Spleen (tissue), 11 donors: ENCODE measurements around the gene ZIC5. TPM values are rescaled to one million over a fixed set of nuclear protein-coding genes. Genes with fewer than 3 reads are reported as not detected.

ENCODE experiments used
- DNase-seq: peaks from one replicate; pipeline ENCODE4 v3.0.0-alpha.2; 2020
- H3K27ac ChIP-seq, 8 donors: fragments of 200-600 bp; sonication (generic) in 7 of 8; 1 replicate in 4 of 8; 2 replicates in 4 of 8; pipeline versions ENCODE4 v1.5.0 to v1.8.0; 2016 to 2021; ENCODE audit warnings: inconsistent platforms in 4 of 8, mild to moderate bottlenecking in 4 of 8, moderate library complexity in 1 of 8
- H3K27me3 ChIP-seq, 7 donors: fragments of 200-600 bp; sonication (generic) in 6 of 7; replicated peaks in 1 of 7; 1 replicate in 4 of 7; 2 replicates in 3 of 7; pipeline versions ENCODE4 v1.5.0 to v1.8.0; 2016 to 2021; ENCODE audit warnings: inconsistent platforms in 3 of 7, mild to moderate bottlenecking in 1 of 7
- H3K36me3 ChIP-seq, 6 donors: fragments of 200-600 bp; sonication (generic) in 5 of 6; 1 replicate in 4 of 6; 2 replicates in 2 of 6; pipeline versions ENCODE4 v1.5.0 to v1.8.0; 2016 to 2021; ENCODE audit warnings: inconsistent platforms in 2 of 6
- H3K4me1 ChIP-seq, 6 donors: fragments of 200-600 bp; sonication (generic) in 5 of 6; 1 replicate in 3 of 6; 2 replicates in 3 of 6; pipeline versions ENCODE4 v1.5.0 to v1.8.0; 2016 to 2021; ENCODE audit warnings: inconsistent platforms in 3 of 6
- H3K4me3 ChIP-seq, 8 donors: fragments of 200-600 bp; sonication (generic) in 7 of 8; 1 replicate in 4 of 8; 2 replicates in 4 of 8; pipeline versions ENCODE4 v1.5.0 to v1.8.0; 2016 to 2021; ENCODE audit warnings: inconsistent platforms in 4 of 8, mild to moderate bottlenecking in 4 of 8, moderate library complexity in 2 of 8
- H3K9me3 ChIP-seq, 8 donors: fragments of 200-600 bp; sonication (generic) in 7 of 8; 1 replicate in 4 of 8; 2 replicates in 4 of 8; pipeline versions ENCODE4 v1.5.0 to v1.8.0; 2016 to 2021; ENCODE audit warnings: inconsistent platforms in 4 of 8
- CTCF ChIP-seq, 11 experiments: fragments of 200-600 bp in 7 of 11; fragments of 450-650 bp in 4 of 11; sonication (generic) in 4 of 11; IDR thresholded peaks in 8 of 11; conservative IDR thresholded peaks in 3 of 11; 1 replicate in 7 of 11; 2 replicates in 4 of 11; pipeline versions ENCODE4 v1.4.0 to v1.8.0; 2016 to 2021; ENCODE audit warnings: antibody characterized with exemption in 11 of 11, inconsistent platforms in 4 of 11, mild to moderate bottlenecking in 1 of 11
- POLR2A ChIP-seq, 3 donors: fragments of 450-650 bp; IDR thresholded peaks; one replicate each; pipeline ENCODE4 v1.5.1; 2017; ENCODE audit warnings: antibody characterized with exemption in 3 of 3, mild to moderate bottlenecking in 1 of 3
- POLR2AphosphoS5 ChIP-seq, 3 donors: sonication (generic); formaldehyde crosslinking; IDR thresholded peaks; one replicate each; pipeline ENCODE4 v1.5.1; 2017; ENCODE audit warnings: antibody characterized with exemption in 3 of 3
- WGBS, 5 donors: extraction: QIAGEN DNeasy Blood & Tissue Kit in 3 of 5; methylation state at CpG; one replicate each; pipeline versions ENCODE4 v1.1.5 to v1.1.7; 2013 to 2018; 5-methylcytosine and 5-hydroxymethylcytosine counted together
- intact Hi-C: fragments of 100-400 bp; cut with DNase I; formaldehyde crosslinking; loops from one replicate; pipeline ENCODE4 v1.15.0; 2023; ENCODE audit warnings: low total_unique reads
- polyA plus RNA-seq, 3 donors: library from polyadenylated mRNA; stranded (reverse); fragments of 200-250 nt; gene quantifications; one replicate each; pipeline ENCODE4 v1.2.1, GENCODE V29; 2013
- total RNA-seq, 7 donors: library from RNA; depleted of rRNA in 3 of 7; stranded (reverse); fragments of >200 nt in 3 of 7; fragmentation: NEBNext Ultra II Directional in 4 of 7; extraction: Animal tissue kit (Norgen Biotek cat#: 25700) in 4 of 7; gene quantifications; one replicate each; pipeline versions ENCODE4 v1.1.0 to v1.2.1, GENCODE V29; 2016 to 2021
- donor health status: healthy with polysubstance abuse.
- donor health status: DM: no; HTN: no; CAD: no; lungs with moderate emphysema.
- donor health status: DM: no; HTN: no; CAD: no.
- donor health status: Bipolar disorder and iron deficiency.
- donor health status: healthy.
- donor health status: DM: no; HTN: no; CAD: no.
- donor health status: DM: yes; HTN: yes; CAD: no.

Gene ZIC5
- total and polyA plus RNA-seq, 10 donors, result not detected

DNA sequence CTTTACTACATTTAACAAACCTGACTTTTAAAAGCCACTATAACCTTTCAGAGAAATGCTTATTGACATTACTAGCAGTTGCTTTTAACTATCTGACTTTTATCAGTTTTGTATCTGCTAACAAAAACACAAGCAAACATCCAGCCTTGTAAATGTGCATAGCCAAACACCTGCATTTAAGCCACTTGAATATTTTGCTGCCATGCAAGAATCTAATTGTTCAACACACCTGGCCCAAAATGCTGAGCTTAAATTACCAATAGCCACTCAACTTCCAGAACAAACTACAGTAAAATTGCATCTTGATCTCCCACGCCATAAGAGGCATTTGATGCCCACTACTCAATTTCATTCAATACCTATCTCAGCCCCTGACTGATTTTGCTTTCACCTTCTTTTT, 9.3 kb downstream of the ZIC5 start:
- Histone ChIP-seq H3K27ac (no peak overlapping the region), H3K36me3 (no peaks in the 10 kb centered on the region), H3K9me3 (no peaks in the 10 kb centered on the region), H3K27me3 (peaks cover 11 to 100% (median 91%) of the 10 kb centered on the region in 7 donors), H3K4me3 (no peak overlapping the region), H3K4me1 (peaks cover 4 to 31% (median 19%) of the 10 kb centered on the region in 6 donors)
- no peak for DNase-seq
- TF ChIP-seq POLR2AphosphoS5 (IDR thresholded peaks at IDR 0.05) (no peak), POLR2A (IDR thresholded peaks at IDR 0.05) (no peak), CTCF (IDR thresholded peaks at IDR 0.05 in 8 of 11, conservative IDR thresholded peaks at IDR 0.05 in 3 of 11) (no peak)
- intact Hi-C loops, result no loop called here
- WGBS, 5 donors, result 64 to 88% (median 76%) methylated on average over 1 of the region's 1 CpG

DNA sequence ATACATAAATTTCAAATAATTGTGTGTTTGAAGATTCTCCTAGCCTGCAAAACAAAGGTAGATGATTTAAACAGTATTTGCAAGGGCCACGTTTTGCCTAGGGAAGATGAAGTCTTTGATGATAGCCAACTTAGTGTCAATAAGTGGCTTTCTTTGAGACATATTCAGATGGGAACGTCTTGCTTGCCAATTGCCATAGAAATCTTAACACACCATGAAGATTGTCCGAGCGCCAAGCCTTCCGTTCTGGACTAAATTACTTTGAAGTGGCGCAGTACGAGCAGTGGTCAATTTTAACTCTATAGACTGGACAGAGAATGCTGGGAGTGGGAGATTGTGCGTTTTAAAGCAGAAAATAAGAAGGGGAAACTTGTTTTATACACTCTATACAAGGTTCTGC, 9.9 kb downstream of the ZIC5 start:
- WGBS, 5 donors, result 59 to 64% (median 62%) methylated on average over 8 of the region's 8 CpGs
- intact Hi-C loops, result no loop called here
- peaks cover 10 to 100% (median 91%) of the 10 kb centered on the region in 7 donors for H3K27me3 ChIP-seq

DNA sequence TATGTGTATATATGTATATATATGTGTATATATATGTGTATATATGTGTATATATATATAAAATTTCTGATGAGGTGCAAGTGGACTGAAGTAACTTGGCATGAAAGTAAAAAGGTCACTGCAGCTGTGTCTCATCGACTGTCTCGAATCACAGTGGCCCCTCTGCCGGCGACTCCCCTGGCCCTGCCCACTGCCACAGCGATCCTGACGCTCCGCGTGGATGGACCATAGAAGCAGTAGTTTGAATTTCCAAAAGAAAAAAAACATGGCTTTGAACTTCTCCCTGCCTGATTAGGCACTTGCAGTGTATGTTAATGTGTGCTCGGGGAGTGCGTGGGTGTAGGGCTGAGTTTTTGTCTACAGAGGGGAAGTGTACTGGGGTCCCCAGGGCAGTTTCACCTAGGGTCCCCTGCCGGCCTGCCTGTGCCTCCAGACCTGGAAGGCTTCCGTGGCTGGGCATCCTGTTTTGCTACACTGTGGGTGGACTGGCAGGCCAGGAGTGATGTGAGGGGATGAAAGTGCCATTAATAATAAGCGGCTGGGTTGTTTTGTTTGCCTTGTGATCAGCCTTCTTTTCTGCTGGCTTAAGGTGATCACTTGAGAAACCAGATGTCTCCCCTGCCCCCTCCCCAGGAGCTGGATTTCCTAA, 10.8 kb downstream of the ZIC5 start:
- TF ChIP-seq POLR2AphosphoS5 (IDR thresholded peaks at IDR 0.05), result no peak
- TF ChIP-seq POLR2A (IDR thresholded peaks at IDR 0.05), result no peak
- no peak for TF ChIP-seq CTCF (IDR thresholded peaks at IDR 0.05 in 8 of 11, conservative IDR thresholded peaks at IDR 0.05 in 3 of 11)
- Histone ChIP-seq H3K9me3 (no peaks in the 10 kb centered on the region), H3K27me3 (peaks cover 11 to 100% (median 91%) of the 10 kb centered on the region in 7 donors), H3K27ac (no peak overlapping the region), H3K36me3 (no peaks in the 10 kb centered on the region), H3K4me1 (peaks cover 18 to 46% (median 34%) of the 10 kb centered on the region in 6 donors), H3K4me3 (no peak overlapping the region)
- no peak for DNase-seq
- intact Hi-C loops, result no loop called here
- 11 to 18% (median 12%) methylated on average over 13 of the region's 13 CpGs for WGBS, 5 donors

More for the DNA sequence above, 9.9 kb downstream of the ZIC5 start:
- H3K9me3 ChIP-seq, result no peaks in the 10 kb centered on the region
- TF ChIP-seq CTCF (IDR thresholded peaks at IDR 0.05 in 8 of 11, conservative IDR thresholded peaks at IDR 0.05 in 3 of 11) (no peak), POLR2A (IDR thresholded peaks at IDR 0.05) (no peak), POLR2AphosphoS5 (IDR thresholded peaks at IDR 0.05) (no peak)
- H3K4me3 ChIP-seq, result no peak overlapping the region
- H3K36me3 ChIP-seq, result no peaks in the 10 kb centered on the region
- no peak overlapping the region for H3K27ac ChIP-seq
- peaks cover 10 to 37% (median 26%) of the 10 kb centered on the region in 6 donors for H3K4me1 ChIP-seq
- DNase-seq, result no peak

GRCh38 chr13:99959540-99960230, 11.9 kb downstream of the ZIC5 start:
- Histone ChIP-seq H3K27me3 (peaks cover 16 to 100% (median 91%) of the 10 kb centered on the region in 7 donors), H3K4me3 (peak overlapping the region in 2 of 8 donors; percentile 15 to 47), H3K4me1 (peaks cover 20 to 53% (median 39%) of the 10 kb centered on the region in 6 donors), H3K27ac (no peak overlapping the region), H3K9me3 (no peaks in the 10 kb centered on the region), H3K36me3 (no peaks in the 10 kb centered on the region)
- DNase-seq, result no peak
- intact Hi-C loops, result no loop called here
- WGBS, 5 donors, result 5 to 11% (median 8%) methylated on average over 46 to 49 of the region's 49 CpGs
- no peak for TF ChIP-seq POLR2AphosphoS5 (IDR thresholded peaks at IDR 0.05)
- TF ChIP-seq POLR2A (IDR thresholded peaks at IDR 0.05), result no peak
- TF ChIP-seq CTCF (IDR thresholded peaks at IDR 0.05 in 8 of 11, conservative IDR thresholded peaks at IDR 0.05 in 3 of 11), result no peak
